GM19240 (cell line): ENCODE measurements around the gene TRIL.

Experiments
- DNase-seq: peaks from one replicate; pipeline ENCODE4 v3.0.0; 2011; ENCODE audit warnings: low spot score; ENCODE audit not compliant: insufficient read length

TRIL gene, protein sequence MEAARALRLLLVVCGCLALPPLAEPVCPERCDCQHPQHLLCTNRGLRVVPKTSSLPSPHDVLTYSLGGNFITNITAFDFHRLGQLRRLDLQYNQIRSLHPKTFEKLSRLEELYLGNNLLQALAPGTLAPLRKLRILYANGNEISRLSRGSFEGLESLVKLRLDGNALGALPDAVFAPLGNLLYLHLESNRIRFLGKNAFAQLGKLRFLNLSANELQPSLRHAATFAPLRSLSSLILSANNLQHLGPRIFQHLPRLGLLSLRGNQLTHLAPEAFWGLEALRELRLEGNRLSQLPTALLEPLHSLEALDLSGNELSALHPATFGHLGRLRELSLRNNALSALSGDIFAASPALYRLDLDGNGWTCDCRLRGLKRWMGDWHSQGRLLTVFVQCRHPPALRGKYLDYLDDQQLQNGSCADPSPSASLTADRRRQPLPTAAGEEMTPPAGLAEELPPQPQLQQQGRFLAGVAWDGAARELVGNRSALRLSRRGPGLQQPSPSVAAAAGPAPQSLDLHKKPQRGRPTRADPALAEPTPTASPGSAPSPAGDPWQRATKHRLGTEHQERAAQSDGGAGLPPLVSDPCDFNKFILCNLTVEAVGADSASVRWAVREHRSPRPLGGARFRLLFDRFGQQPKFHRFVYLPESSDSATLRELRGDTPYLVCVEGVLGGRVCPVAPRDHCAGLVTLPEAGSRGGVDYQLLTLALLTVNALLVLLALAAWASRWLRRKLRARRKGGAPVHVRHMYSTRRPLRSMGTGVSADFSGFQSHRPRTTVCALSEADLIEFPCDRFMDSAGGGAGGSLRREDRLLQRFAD

DNA sequence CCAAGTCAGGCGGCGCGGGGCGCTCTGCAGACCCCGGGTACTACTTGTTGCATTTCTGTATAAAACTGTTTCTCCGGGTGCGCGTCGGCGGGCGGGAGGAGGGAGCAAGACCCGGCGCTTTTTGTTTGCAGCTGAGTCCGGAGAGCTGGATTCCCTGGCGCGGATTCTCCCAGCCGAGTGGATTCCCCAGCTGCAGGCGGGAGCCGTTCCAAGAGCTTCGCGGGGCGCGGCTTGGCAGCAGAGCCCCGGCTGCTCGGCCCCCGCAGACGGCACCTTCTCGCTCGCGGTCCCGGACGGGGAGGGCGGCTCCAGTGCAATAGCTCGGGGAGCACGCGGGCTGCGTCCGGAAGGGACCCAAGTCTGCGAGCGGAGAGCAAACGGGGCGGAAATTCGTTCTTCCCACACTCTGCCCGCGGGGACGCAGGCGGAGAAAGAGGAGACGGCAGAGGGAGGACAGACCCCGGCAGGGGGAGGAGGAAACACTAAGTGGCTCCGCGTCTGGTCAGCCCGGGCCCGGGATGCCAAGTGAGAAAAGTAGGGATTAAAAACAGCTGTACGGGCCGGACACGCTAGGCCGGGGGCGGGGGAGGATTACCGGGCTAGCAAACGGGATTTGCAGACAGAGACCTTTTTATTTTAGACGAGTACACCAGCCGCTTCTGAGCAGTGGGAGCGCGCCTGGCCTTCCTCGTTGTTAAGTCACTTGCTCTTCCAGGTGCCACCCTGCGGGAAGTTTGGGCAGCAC, at the start of gene TRIL:
TSS of gene TRIL (minus strand) at position 96 of the 745 bp plus-strand sequence. CDS start 284 bp downstream, outside the sequence.
- no peak for DNase-seq

DNA sequence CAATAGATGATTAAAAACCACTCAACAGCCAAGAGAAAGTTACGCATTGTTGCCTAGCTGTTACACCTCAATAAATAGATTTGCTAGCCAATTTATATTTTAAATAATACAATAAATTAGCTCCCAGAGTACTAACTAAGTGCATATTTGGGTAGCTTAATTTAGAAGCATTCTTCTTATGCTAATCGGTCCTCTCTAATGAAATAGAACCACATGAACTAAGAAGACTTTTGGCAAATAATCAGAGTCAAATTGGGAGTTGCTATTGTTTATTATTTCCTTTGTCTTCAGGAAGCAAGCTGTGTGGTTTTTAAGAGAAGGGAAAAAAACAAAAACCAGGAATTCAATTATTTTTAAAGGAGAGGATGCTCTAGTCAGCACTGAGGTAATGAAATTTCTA, 49.0 kb upstream of the TRIL start:
- DNase-seq, result no peak

DNA sequence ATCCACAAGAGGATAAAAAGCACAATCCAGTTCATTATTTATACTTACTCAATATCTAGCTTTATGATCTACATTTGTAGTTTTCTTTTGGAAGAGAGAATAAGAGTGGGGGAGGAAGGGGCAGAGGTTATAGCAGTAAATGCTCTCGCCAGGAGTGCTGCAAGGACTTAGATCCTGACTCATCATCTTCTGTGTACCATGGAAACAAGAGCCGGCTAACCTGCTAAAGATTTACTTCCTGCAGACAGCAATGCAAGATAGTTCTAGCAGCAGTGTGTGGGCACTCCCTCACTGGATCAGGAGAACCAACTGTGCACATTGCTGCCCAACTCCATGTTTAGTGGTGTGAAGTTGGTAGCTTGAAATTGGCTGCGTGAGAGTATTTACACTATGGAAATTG, 47.7 kb upstream of the TRIL start:
- DNase-seq, result no peak

DNA sequence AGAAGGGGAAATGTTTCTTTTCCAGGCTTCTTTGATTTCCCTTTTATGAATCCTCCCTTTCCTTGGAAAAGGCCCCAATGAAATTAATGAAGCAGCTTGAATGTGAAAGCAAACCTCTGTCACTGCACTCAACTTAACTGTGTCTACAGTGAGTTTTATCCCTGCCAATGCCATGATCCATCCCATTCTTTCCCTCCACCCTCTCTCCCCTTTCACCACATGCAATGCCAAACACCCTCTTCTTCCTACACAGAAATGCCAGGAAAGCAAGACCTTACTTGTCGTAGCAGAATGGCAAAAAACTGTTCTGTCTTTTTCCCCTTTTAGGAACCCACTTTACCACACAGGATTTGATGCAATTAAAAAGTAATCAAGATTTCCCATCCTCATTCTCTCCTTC, 47.3 kb upstream of the TRIL start:
- DNase-seq, result no peak

DNA sequence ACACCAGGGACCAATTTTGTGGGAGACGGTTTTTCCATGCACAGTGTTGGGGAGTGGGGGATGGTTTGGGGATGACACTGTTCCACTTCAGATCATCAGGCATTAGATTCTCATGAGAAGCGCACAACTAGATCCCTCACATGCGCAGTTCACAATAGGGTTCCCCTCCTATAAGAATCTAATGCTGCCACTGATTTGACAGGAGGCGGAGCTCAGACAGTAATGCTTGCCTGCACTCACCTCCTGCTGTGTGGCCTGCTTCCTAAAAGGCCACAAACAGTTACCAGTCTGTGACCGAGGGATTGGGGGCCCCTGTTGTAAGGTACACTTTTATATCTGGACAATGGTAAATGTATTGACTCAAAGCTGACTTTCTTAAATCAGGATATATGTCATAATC, 45.6 kb upstream of the TRIL start:
- DNase-seq, result no peak

DNA sequence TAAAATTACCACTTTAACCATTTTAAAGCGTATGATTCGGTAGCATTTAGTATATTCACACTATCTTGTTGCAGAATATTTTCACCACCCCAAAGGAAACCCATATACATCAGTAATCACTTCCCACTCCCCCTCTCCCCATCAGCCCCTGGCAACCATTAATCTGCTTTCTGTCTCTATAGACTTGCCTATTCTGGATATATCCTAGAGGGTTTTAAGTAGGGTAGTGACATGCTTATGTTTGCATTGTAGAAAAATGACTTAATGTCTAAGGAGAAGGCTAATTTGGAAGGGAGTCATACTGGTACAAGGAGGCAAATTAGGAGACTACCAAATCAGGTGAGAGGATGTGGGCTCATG, 42.6 kb upstream of the TRIL start:
- DNase-seq, result no peak

DNA sequence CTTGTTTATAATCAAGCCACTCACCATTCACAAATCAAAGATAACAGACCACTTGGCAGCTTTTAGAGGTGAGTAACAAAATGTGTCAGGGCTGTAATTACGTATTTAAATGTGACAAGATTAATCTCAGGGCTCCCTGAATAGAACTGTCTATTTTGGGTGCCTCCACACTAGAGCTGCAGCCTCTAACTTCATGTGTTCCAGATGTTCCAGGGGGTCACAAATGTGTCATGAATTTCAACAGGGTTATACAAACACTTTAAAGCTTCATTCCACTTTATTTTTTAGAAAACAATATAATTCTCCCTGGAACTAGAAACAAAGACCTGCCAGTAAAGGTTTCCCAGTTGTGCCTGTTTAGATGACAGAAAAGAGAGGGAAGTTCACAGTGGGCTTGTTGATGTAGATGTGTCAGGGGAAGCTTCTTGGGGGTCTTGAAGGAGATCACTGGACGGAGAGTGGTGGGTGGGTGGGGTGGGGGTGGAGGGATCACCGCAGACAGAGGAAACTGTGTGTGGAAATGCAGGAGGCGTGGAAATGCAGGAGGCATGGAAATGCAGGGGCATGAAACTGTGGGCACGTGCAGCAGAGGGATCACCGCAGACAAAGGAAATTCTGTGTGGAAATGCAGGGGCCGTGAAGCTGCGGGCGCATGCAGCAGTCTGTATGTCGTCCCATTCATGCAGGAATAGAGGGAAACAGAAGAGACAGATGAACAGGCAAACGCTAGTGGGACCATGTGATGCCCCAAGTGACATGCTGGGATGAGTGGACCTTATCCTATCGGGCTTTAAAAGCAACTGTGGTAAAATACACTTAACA, 42.0 kb upstream of the TRIL start:
- DNase-seq, result no peak

DNA sequence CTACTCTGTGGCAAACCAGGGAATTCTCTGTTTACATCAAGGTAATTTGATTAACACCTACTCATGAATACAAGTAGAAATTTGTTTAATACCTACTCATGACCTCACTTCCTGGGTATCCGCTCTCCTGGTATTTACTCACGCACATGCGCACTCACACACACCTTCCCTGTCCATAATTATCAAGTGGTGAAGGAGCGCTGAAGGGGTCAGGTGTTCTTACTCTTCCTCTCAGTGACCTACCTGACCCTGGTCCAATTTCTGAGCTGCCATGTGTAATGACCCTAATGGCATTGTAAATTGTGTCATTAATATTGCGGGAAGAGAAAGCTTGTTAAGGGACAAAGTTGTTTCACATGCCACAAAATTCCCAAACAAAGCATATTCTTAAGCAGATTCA, 41.3 kb upstream of the TRIL start:
- no peak for DNase-seq

DNA sequence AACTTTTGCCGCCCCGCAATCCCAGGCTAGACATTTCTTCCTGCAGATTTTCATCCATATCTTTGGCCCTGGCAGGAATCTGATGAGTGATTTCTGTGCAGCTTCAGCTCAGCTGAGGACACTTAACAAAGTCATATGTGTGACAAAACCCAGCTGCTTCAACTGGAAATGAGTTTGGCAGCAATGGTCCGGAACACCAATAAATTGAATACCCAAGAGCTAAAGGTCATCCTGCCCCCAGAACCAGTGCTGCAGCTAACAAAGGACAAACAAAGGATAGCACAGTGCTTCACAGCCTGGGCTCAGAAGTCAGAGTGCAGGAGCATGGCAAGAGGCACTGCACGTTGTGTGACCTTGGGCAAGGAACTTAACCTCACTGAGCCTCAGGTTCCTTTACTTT, 40.0 kb upstream of the TRIL start:
- no peak for DNase-seq

DNA sequence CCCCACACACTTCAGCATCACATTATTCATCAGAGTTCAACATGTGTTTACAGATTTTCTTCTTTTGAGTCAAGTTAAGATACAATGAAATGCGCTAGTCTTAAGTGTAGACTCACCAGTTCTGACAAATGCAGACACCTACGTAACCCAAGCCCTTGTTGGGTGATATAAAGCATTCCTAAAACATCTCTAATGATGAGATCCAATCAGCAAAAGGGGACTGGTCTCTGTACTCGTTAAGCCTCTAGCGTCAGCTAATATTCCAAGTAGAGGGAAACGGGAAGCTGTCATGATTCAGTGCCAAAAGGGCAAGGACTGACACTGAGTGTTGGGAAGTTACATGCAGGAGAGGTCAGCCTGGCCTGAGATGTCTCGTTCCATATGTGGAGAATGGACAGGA, 38.7 kb upstream of the TRIL start:
- DNase-seq, result no peak

DNA sequence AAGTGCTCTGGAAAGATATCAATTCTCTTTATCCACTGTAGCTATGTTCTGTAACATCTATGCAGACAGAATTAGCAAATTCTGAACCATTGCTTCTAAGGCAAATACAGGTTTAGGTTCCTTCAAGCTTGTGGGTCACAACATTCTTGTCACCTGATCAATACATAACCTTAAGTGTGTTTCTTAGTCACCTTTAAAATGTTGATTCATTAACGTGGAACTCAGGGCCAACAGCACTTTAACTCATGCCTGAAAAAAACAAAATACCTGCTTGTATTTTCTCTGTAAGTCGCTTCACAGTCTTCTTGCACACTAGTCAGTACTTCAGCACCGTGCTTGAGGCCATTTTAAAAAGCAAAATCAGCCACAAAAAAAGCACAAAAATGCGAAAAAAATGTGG, 35.2 kb upstream of the TRIL start:
- no peak for DNase-seq

DNA sequence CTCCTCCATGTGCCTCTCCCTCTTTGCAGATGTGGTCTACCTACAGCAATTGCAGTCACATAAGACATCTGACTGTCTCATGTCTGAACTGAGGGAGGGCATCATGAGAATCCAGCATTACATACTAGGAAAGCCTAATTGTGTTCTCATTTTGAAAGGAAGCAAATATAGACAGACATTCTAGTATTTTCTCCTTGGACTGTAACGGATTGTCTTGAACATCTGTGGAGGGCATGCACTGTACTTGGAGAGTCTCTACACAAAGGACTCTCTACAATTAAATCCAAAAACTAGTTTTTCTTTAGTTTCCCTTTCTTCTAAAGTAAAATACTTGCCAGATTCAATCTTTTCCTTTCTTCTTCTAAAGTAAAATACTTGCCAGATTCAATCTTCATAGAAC, 34.7 kb upstream of the TRIL start:
- no peak for DNase-seq

DNA sequence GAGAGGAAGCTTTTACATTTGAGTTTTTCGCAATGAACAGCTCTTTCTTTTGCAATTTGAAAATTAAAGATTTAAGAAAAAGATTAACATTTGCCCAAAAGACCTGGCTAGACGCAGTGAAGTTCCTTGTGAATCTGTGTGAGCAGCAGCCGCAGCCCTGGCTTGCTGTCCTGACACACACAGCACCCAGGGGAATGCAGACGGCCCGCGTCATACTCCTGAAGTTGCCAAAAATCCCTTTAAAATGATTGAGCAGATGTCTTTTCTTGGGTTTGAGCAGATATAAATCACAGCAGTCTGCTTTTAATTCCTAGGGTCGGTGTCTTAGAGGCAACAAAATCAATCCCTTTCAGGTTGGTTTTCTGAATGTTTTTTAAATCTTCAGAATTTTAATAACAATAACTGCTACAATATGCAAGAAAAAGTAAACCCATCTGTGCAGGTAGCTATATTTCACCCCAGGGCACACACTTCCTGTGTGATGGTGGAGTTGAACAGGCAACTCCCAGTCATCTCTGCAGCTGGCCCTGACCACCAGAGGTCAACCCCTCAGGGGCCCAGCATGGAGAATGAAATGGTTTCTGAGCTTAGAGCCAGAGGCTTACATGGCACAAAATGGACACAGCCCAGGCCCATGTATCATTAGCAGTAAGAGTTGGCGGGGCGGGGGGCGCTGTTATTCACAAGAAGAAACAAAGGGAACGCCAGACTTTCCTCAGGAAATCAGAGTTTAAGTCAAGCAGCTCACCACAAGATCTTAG, 32.2 kb upstream of the TRIL start:
- DNase-seq, result no peak

DNA sequence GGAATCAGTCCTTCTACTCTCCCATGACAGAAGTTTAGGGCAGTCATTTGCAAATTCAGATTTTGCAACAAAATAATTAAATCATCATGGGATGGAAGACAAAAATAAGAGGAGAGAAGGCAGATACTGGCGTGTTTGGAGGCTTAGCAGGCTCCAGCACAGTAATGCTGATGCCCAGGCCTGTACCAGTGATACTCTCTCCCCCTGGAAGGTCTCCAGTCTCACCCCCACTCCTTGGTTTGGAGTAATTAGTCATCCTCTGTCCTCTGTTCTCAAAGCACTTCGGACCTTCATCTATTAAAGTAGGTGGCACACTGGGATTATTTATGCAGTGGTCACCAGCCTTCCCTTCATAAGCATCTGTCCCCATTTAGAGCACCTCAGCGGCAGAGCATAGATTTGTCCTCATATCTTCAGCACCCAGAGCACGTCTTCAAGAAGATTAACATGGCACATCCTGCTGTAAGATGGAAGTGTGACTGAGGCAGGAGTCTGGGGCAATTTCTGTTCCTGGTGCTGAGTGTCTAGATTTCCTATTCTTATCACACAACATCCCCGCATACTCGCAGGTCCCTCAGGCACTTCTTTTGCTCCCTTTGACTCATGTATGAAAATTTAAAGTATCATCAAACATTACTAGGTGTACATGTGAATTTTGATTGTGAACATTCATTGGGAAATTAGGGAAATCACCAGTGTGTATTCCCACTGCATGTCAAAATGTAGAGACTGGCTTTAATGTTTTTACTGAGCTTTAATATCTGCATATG, 31.3 kb upstream of the TRIL start:
- no peak for DNase-seq

DNA sequence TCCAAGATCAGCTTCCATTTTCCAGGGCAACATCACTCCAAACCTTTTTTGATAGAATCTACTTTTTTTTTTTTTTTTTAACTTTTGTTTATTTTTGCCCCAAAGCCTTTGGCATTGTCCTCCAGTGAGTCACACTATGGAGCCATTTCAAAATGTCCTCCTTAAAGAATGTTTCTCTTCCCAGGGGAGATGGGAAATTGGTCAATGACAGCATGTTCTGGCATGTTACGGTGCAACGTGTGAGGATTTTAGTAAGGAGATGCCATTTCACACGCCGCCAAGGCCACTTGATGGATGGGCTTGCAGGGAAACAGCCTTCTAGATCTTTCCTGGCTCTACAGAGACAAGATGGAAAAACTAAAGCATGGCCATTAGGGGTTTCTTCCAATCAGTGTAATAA, 30.7 kb upstream of the TRIL start:
- DNase-seq, result no peak

DNA sequence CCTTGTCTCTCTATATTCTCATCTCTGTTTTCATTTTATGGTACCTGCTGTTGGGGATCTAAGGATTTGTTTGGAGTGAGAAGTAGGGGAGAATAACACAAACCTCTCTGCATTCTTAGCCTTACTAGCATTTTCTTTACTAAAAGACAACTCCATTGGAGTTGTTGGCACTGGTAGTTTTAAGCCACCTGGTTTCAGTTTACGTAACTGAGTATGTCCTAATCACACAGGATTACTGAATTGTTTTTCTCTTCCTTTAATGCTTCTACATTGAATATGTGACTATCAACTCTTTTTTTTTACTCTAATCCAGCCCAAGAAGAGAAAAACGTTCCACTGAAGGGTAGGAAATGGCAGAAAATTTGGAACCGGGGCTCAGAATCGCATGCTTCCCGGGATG, 30.0 kb upstream of the TRIL start:
- DNase-seq, result no peak

DNA sequence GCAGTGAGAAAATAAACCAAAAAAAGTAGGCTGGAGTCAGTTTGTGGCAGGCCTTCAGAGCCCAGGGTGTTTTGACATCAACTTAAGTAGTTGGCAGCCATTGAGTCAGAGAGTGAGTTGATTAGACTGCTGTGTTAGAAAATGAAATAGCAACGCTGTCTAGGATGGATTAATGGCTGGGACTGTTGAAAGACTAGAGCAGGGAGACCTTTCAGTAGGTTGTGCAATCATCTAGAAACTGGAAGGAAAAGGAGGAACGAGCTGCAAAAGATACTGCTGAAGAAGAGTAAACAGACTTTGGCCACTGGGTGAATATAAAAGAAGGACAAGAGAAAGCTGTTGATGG, 28.6 kb upstream of the TRIL start:
- no peak for DNase-seq

DNA sequence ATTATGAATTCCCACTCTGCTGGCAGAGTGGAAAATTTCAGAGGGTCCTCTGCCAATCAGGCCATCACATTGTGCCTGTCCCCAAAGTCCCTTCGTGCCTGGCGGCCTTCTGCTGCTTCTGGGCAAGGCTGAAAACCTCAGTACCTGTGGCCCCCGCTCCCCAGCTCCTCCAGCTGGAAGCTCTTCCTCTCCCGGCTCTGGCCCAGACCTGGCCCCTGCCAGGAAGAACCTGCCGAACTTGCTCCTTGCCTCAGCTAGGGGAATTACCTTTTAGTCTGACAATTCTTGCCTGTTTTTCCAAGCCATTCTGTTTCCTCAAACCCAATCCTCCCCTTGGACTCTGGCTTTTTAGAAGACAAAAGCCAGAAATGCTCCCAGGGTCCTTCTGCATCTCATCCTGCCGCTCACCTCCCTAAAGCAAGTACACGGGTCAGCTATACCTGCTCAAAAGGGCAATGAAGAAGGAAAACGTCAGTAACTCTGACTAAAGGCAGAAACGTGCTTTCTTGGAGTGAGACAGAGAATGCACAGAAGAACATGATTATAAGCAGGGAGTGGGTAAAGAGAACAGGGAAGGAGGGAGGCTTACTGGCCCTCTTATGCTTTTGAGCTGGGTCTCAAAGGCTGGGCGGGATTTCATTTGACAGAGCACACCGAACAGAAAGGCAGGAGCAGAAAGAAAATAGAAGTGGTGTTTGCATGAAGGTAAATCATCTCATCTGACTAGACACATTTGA, 28.1 kb upstream of the TRIL start:
- DNase-seq, result no peak

DNA sequence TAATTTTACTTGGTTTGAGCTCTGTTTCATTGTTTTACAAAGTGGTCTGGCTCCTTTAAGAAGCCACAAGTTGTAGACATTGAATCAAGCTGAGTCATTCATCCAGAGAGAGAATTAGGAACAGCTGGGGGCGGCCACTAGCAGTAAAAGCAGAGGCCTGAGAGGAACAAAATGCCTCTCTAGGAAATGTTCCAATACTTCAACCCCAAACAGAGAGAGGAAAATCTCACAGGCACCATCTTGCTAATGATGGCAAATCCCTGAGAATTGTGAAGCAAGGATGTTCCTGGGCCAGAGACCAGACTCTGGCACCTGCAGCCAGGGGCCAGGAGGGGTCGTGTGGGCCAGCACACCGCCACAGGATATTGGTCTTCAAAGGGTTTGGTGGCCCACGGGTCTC, 26.5 kb upstream of the TRIL start:
- no peak for DNase-seq
